H1 (cell line): ENCODE results near the gene PUS7L. TPM values are rescaled to one million over a fixed set of nuclear protein-coding genes. Genes with fewer than 3 reads are reported as not detected.

Experiments used
- CHD7 ChIP-seq: fragments of 300-600 bp; sonication (generic); IDR thresholded peaks from 2 replicates; pipeline ENCODE4 v1.7.1; 2012; ENCODE audit warnings: low read length, moderate library complexity, mild to moderate bottlenecking, inconsistent platforms; ENCODE audit not compliant: insufficient replicate concordance
- RFX5 ChIP-seq: IDR thresholded peaks from 2 replicates; pipeline ENCODE4 v1.6.1; 2011; ENCODE audit warnings: low read depth, low read length, improper control_type of control experiment, borderline replicate concordance
- TBP ChIP-seq: IDR thresholded peaks from 2 replicates; pipeline ENCODE4 v1.6.1; 2011; ENCODE audit warnings: low read depth, low read length, improper control_type of control experiment
- polyA plus RNA-seq, 7 experiments: library from polyadenylated mRNA; depleted of rRNA in 3 of 7; stranded (reverse) in 5 of 7; unstranded in 2 of 7; fragments of >200 nt in 5 of 7; fragments of 200-250 nt in 2 of 7; gene quantifications; 1 replicate in 5 of 7; 2 replicates in 1 of 7; 4 replicates in 1 of 7; pipeline versions ENCODE4 v1.2.1 to v1.2.3, GENCODE V29; 2011 to 2013; ENCODE audit warnings: missing spikeins in 2 of 7, mixed read lengths in 2 of 7
- total RNA-seq: library from RNA; stranded (reverse); fragmentation: NEBNext Ultra II Directional; extraction: Animal tissue kit (Norgen Biotek cat#: 25700); gene quantifications from 2 replicates; pipeline ENCODE4 v1.2.1, GENCODE V29; 2021

PUS7L gene
- total and polyA plus RNA-seq, 2 of the 8 experiments (the other 6 are each of a cell fraction or from before 2014, with no cell fraction given), result 3.6 to 26.8 TPM

- no peak for TF ChIP-seq CHD7
- TF ChIP-seq TBP, result no peak
- no peak for TF ChIP-seq RFX5
- TF ChIP-seq, all 59 proteins: peak for 2
These were observed 4.0 kb upstream of the PUS7L start (continued) for GRCh38 chr12:43762596-43762995.
